EL (cell line): ENCODE measurements around the gene CFAP92.

ENCODE experiments used
- DNase-seq: peaks from one replicate; pipeline ENCODE4 v3.0.0-alpha.2; 2016

Gene CFAP92

GRCh38 chr3:129025691-129026435 is 32.0 kb upstream of the CFAP92 start:
- peak; percentile 27 for DNase-seq

GRCh38 chr3:129025108-129025507 is 31.2 kb upstream of the CFAP92 start:
- DNase-seq = no peak

DNA sequence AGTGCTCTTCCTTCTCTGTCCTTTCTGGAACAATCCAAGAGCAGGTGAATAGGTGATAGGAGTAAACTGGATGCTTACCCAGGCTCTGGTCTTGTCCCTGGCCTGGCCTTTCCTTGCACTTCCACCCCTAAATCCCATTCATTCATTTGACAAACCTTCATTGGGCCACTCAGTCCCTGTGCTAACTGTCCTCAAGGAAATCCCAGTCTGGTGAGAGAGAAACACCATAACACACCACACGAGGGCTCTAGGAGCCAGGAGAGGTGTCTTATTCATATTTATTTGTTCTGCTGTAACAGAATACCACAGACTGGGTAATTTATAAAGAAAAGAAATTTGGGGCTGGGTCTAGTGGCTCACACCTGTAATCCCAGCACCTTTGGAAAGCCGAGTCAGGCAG is 30.0 kb upstream of the CFAP92 start:
- DNase-seq = peak; percentile 29

GRCh38 chr3:129023008-129023358 is 29.1 kb upstream of the CFAP92 start:
- no peak for DNase-seq

GRCh38 chr3:129022114-129023007 is 28.5 kb upstream of the CFAP92 start:
- no peak for DNase-seq

- DNase-seq = peak; percentile 34
Observed at GRCh38 chr3:129021140-129021551, 27.3 kb upstream of the CFAP92 start.

DNA sequence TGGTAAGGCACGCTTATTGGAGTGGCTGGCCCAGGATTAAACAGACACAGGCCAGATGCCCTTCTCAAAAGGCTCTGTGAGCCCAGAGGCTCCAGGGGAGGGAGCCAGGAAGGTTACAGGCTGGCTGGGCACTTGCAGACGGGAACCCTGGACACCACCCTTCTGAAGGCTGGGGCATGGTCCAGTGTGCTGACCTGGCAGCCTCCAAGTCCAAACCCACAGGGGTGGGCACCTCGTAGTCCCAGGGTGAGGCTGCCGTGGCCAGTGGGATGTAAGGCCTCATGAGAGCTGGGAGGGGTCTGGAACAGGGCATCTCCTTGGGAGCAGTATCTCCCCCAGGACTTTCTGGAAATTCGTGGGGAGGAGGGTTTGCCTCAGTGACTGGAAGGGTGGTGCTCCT is 26.8 kb upstream of the CFAP92 start:
- DNase-seq = no peak

DNA sequence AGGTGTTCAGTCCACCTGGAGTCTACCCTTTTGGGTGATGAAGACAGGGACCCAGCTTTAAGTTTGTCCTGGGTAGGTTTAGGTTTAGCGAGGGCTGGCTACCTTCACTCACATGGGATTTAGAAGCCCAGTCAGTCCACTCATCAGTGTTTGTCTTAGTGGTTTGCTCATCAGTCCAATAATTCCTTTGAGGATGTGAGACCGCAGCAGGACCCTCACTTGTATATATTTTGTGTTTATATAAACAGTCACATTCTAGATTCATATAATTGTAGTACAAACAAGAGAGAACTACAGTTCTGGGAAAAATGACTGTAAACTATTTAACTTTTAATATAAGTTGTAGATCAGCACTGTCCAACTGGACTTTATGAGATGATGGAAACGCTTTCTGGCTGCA is 25.4 kb upstream of the CFAP92 start:
- DNase-seq = no peak

DNA sequence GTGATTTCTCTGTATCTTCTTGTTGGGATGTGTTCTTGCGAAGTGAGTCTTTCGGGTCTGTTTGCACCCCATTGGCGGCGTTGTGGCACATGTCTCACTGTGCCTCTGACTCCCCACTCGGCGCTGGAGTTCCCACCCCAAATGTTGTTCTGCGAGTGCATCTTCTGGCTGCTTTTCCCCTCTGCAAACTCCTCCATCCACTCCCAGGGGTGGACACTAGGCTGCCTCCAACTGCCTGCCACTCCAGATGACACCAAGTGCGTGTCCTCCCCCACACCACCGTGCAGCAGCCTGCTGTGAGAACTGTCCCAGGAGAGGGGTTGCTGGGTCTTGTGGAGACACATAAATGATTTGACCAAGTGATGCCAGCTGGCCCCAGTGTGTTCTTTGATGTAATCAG is 24.9 kb upstream of the CFAP92 start:
- no peak for DNase-seq

- no peak for DNase-seq
Observed at GRCh38 chr3:129018271-129018670, 24.4 kb upstream of the CFAP92 start.

- no peak for DNase-seq
Observed at GRCh38 chr3:129017484-129017899, 23.6 kb upstream of the CFAP92 start.

DNA sequence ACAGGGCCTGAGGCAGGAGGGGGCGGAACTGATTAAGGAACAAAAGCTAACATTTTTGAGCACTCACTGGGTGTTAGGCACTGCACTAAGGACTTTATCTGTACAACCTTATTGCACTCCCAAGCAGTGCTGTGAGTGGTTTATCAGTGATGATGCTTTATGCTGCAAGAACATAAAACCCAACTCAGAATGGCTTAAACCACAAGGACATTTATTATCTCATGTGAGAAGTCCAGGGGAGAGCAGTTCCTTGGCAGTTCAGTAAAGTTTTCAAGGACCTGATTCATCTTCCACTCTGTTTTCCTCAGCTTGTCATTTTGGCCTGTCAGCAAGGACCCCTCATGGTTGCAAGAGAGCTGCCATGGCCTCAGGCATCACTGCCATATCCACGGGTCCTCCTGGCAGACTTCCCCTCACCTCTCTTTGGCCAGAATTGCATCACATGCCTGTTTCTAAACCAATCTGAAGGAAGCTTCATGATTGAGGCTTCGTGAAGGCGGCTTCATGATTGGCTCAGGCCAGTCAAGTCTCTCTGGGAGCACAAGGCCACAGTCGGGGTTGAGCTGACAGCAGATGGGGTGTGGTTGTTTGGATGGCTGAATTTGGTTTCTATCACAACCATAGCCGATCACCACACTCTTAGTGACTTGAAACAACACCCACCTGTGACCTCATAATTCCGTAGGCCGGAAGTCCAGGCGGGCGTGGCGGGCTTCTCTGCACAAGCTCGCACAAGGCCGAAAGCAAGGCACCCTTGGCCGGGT is 23.0 kb upstream of the CFAP92 start:
- DNase-seq = no peak

DNA sequence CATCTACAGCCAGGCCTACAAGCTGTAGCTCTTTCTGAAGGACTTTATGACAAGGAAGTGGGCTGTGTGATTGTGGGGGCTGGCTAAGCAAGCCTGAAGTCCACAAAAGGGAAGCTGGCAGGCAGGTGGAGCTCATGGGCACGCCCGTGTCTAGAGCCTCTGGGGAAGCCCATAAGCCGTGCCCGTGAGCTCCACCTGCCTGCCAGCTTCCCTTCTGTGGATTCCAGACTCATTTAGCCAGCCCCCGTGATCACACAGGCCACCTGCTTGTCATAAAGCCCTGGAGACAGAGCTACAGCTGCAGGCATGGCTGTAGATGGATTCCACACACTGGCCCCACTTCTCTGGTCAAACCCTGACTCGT is 22.5 kb upstream of the CFAP92 start:
- peak; percentile 21 for DNase-seq

DNA sequence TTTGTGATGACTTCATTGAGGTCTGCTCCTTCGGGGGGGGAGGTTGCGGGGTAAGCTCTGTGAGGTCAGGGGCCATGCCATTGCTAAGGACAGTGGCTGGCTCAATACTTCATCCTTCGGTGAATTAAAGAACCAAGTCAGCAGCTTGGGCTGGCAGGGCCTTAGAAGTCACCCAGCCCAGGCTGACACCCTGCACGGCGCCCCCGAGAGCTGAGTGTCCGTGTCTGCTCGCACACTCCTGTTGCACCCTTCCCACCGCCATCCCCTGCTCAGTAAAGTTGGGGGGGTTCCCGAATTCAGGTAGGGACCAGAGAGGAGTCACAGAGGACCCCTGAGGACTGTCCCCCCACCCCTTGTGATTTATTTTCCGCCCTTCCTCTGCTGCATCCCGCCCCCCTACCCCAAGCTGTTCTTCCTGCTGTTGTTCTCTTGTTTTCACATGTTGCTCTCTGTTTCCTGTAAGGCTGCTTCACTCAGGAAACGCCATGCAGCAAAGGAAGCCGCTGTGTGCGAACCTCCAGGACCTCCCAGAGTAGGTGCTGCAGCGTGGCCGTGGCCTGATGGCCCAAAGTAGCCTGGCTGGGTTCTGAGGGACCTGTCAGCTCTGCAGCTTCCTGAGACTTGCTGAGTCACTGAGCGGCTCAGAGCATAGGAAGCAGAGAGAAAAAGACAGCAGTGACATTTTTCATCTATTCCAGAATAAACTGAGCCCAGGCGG is 21.7 kb upstream of the CFAP92 start:
- no peak for DNase-seq

DNA sequence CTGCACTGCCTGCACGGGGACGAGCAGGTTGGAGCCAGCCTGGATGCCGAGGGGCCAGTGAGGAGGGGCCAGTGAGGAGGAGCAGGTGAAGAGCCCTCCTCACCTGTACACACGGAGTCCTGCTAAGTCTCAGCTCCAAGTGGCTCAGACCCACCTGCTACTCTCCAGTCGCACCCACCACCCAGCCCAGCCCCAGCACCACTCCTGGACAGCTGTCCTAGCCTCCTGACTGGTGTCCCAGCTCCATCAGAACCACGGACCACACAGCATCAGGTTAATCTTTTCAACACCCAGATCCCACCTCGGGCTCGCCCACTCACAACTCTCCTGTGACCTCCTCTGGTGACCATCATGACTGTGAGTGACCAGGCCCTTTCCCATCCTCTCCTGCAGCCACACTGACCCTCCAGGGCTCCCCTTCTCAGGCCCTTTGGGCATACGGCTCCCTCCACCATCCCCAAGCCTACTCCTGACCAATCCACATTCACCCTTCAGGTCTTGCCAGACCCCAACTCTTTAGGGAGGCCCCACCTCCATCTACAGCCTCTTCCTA is 21.0 kb upstream of the CFAP92 start:
- DNase-seq = no peak

DNA sequence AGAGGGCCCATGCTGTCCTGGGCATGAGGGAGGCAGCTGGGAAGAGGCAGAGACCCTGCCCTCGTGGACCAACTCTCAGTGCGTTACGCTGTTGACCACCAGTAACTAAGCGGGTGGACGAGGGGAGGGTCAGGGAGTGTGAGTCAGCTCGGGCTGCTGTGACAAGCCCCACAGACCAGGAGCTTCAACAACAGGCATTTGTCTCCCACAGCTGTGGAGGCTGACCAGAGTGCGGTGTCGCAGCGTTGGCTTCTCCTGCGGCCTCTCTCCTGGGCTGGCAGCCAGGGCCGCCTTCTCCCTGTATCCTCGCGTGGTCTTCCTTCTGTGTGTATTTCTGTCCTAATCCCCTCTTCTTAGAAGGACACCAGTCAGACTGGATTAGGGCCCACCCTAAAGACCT is 20.3 kb upstream of the CFAP92 start:
- DNase-seq = no peak

- DNase-seq = peak; percentile 20
Observed at GRCh38 chr3:129013491-129013891, 19.6 kb upstream of the CFAP92 start.

DNA sequence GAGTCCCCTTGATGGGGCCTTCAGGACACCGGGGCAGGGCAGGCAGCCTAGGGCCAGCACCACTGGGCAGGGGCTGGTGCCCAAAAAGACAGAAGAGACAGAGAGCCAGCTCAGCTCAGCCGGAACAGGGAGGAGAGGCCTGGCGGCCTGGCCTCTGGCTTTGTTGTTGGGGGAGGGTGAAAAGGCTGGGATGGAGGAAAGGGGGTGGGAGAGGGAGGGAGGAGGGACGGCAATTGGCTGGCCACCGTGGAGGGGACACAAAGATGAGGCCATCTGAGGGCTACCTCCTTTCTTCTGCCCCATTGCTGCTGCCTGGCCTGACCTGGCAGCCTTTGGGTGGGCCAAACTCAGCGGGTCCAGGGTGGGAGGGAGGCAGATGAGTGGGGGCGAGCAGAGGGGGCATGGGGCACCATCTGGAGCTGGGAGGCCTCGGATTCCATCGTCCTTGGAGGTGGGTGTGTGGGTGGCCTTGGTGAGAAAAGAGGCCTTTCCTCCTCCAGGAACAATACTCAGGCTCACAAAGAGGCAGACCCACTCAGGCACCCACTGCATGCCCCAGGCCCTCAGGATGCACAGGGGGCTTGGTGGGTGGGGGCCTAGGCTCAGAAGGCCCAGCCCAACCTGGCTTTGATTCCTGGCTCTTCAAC is 16.6 kb upstream of the CFAP92 start:
- DNase-seq = no peak

- no peak for DNase-seq
Observed at GRCh38 chr3:129009266-129009665, 15.4 kb upstream of the CFAP92 start.

- no peak for DNase-seq
Observed at GRCh38 chr3:129007792-129008191, 13.9 kb upstream of the CFAP92 start.

DNA sequence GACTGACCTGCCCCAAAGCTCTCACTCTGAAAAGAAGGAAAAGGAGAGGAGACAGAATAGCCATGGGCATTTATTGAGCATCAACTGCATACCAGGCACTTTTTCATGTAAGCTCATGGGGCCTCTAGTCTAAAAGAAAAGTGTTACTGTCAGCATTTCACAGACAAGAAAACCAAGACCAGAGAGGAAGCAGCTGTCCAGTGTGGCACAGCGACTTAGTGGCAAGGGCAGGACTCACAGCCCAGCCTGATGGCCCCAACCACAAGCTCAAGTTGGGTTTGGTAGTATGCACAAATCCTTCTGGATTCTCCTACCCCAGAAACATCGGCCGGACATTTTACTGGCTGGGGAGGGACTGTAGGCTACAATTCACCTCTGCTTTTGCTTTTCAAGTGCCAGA is 13.0 kb upstream of the CFAP92 start:
- DNase-seq = no peak
